NB4 (cell line): ENCODE measurements around the gene EIF3F.

Experiments
- POLR2A ChIP-seq: IDR thresholded peaks from 2 replicates; pipeline ENCODE4 v1.6.1; 2011; ENCODE audit warnings: mild to moderate bottlenecking; ENCODE audit not compliant: insufficient read length; ENCODE audit errors: extremely low read depth
- TF ChIP-seq, protein P1 (sequence below): IDR thresholded peaks from one replicate; pipeline ENCODE4 v1.5.1; 2012; ENCODE audit warnings: low read depth, low read length
- TF ChIP-seq, protein P2 (sequence below): IDR thresholded peaks from 2 replicates; pipeline ENCODE4 v1.6.1; 2011; ENCODE audit warnings: low read depth, low read length

DNA sequence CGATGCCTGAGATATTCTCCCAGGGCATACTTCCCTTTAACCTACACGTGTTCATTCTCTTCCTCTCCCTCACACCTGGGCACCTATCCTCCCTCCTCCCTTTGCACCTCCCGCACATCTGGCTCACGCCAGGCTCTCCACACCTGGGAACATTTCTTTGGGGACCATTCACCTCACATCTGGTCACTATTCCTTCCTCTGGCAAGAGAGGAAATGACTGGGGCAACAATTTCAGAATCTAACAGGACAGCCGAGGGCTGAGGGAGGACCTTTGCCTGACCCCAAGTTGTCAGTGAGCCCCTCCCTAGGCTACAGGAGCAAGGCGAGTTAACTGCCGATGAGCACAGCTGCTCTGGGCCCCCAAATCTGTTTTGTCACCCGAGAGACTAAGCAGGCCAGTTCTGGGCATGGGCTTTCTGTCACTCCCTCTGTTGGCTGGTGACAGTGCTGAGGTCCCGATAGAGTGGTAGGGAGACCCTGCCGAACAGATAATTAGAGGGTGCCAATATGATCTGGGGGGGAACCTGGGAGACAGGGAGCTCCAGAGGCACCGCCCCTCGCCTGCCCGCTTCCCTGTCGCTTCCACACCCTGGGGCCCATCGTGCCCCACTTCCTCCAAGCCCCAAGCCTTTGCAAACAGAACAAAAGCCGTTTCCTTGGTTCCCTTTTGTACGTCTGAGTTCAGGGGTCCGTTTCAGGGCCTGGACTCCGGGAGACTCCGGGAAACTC is 45.6 kb downstream of the EIF3F start:
- TF ChIP-seq, protein P1, sequence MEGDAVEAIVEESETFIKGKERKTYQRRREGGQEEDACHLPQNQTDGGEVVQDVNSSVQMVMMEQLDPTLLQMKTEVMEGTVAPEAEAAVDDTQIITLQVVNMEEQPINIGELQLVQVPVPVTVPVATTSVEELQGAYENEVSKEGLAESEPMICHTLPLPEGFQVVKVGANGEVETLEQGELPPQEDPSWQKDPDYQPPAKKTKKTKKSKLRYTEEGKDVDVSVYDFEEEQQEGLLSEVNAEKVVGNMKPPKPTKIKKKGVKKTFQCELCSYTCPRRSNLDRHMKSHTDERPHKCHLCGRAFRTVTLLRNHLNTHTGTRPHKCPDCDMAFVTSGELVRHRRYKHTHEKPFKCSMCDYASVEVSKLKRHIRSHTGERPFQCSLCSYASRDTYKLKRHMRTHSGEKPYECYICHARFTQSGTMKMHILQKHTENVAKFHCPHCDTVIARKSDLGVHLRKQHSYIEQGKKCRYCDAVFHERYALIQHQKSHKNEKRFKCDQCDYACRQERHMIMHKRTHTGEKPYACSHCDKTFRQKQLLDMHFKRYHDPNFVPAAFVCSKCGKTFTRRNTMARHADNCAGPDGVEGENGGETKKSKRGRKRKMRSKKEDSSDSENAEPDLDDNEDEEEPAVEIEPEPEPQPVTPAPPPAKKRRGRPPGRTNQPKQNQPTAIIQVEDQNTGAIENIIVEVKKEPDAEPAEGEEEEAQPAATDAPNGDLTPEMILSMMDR, result no peak
- TF ChIP-seq, protein P2, sequence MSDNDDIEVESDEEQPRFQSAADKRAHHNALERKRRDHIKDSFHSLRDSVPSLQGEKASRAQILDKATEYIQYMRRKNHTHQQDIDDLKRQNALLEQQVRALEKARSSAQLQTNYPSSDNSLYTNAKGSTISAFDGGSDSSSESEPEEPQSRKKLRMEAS, result no peak
- TF ChIP-seq POLR2A, result no peak
